HEK293 (cell line): Measurements from ENCODE around the gene CDKAL1.
A peak's percentile ranks its signal among the peaks of the same experiment; 100 is the strongest.

ENCODE experiments used
- CTCF ChIA-PET: fragments of 350-600 bp; formaldehyde crosslinking; extraction: SDS; loops from one replicate; lab custom pipeline; 2021; ENCODE audit warnings: antibody characterized with exemption; lab: Yijun Ruan, JAX
- POLR2A ChIA-PET: fragments of 300-600 bp; formaldehyde crosslinking; extraction: SDS; loops from one replicate; lab custom pipeline; 2020; ENCODE audit warnings: antibody characterized with exemption, inconsistent platforms; lab: Yijun Ruan, JAX
- H3K27ac ChIP-seq: fragments of 200-500 bp; sonication (Bioruptor generic); 2 replicates; pipeline ENCODE4 v1.5.1; 2014; ENCODE audit warnings: low read depth, low read length, control low read depth, inconsistent platforms; ENCODE audit errors: extremely low read depth
- H3K36me3 ChIP-seq, 2 experiments: fragments of 200-500 bp in 1 of 2; sonication (Bioruptor generic) in 1 of 2; 1 replicate in 1 of 2; 2 replicates in 1 of 2; pipeline ENCODE4 v1.5.1; 2014 to 2017; ENCODE audit warnings: inconsistent platforms in 2 of 2, low read length in 2 of 2; ENCODE audit not compliant: control insufficient read depth in 2 of 2, insufficient read depth in 1 of 2
- H3K4me1 ChIP-seq: fragments of 200-500 bp; sonication (Bioruptor generic); 2 replicates; pipeline ENCODE4 v1.5.1; 2014; ENCODE audit warnings: mild to moderate bottlenecking, low read length, inconsistent platforms; ENCODE audit not compliant: control insufficient read depth, insufficient read depth
- H3K4me3 ChIP-seq: 2 replicates; pipeline ENCODE4 v1.5.1; 2011; ENCODE audit warnings: low read depth, mild to moderate bottlenecking, control low read depth, low read length, moderate library complexity
- H3K9me3 ChIP-seq: fragments of 200-500 bp; sonication (Bioruptor generic); 2 replicates; pipeline ENCODE4 v1.5.1; 2014; ENCODE audit warnings: low read depth, low read length, inconsistent platforms; ENCODE audit not compliant: control insufficient read depth, insufficient read depth
- KLF10 ChIP-seq: fragments of 450-650 bp; IDR thresholded peaks from 2 replicates; pipeline ENCODE4 v1.5.1; 2018; ENCODE audit warnings: missing biosample characterization, mild to moderate bottlenecking, missing genetic modification characterization
- MZF1 ChIP-seq: fragments of 450-650 bp; formaldehyde crosslinking; IDR thresholded peaks from 2 replicates; pipeline ENCODE4 v1.5.1; 2017; ENCODE audit warnings: missing biosample characterization, missing genetic modification characterization, borderline replicate concordance
- SCRT2 ChIP-seq: fragments of 450-650 bp; formaldehyde crosslinking; IDR thresholded peaks from 2 replicates; pipeline ENCODE4 v1.5.1; 2016; ENCODE audit warnings: missing biosample characterization, missing genetic modification characterization
- SP7 ChIP-seq: fragments of 450-650 bp; formaldehyde crosslinking; IDR thresholded peaks from 2 replicates; pipeline ENCODE4 v1.5.1; 2016; ENCODE audit warnings: missing biosample characterization, missing genetic modification characterization
- ZBTB17 ChIP-seq: fragments of 450-650 bp; formaldehyde crosslinking; IDR thresholded peaks from 2 replicates; pipeline ENCODE4 v1.5.1; 2016; ENCODE audit warnings: missing biosample characterization, missing genetic modification characterization
- ZBTB21 ChIP-seq: fragments of 450-650 bp; formaldehyde crosslinking; IDR thresholded peaks from 2 replicates; pipeline ENCODE4 v1.5.1; 2017; ENCODE audit warnings: missing biosample characterization, missing genetic modification characterization
- ZFP69B ChIP-seq: fragments of 450-650 bp; formaldehyde crosslinking; IDR thresholded peaks from 2 replicates; pipeline ENCODE4 v1.5.1; 2016; ENCODE audit warnings: missing biosample characterization, missing genetic modification characterization
- ZNF214 ChIP-seq: fragments of 450-650 bp; formaldehyde crosslinking; IDR thresholded peaks from 2 replicates; pipeline ENCODE4 v1.5.1; 2017; ENCODE audit warnings: missing biosample characterization, mild to moderate bottlenecking, missing genetic modification characterization, borderline replicate concordance
- ZSCAN23 ChIP-seq: fragments of 450-650 bp; formaldehyde crosslinking; IDR thresholded peaks from 2 replicates; pipeline ENCODE4 v1.5.1; 2016; ENCODE audit warnings: missing biosample characterization, missing genetic modification characterization
- TF ChIP-seq, protein P1 (sequence below): fragments of 450-650 bp; formaldehyde crosslinking; IDR thresholded peaks from 2 replicates; pipeline ENCODE4 v1.5.1; 2017; ENCODE audit warnings: missing biosample characterization, missing genetic modification characterization
- TF ChIP-seq, protein P2 (sequence below): fragments of 450-650 bp; formaldehyde crosslinking; IDR thresholded peaks from 2 replicates; pipeline ENCODE4 v1.5.1; 2016; ENCODE audit warnings: missing biosample characterization, missing genetic modification characterization
- TF ChIP-seq, protein P3 (sequence below): fragments of 450-650 bp; formaldehyde crosslinking; IDR thresholded peaks from 2 replicates; pipeline ENCODE4 v1.5.1; 2016; ENCODE audit warnings: missing biosample characterization, missing genetic modification characterization
- TF ChIP-seq, protein P4 (sequence below): fragments of 450-650 bp; formaldehyde crosslinking; IDR thresholded peaks from 2 replicates; pipeline ENCODE4 v1.5.1; 2016; ENCODE audit warnings: missing biosample characterization, missing genetic modification characterization
- TF ChIP-seq, protein P5 (sequence below): fragments of 450-650 bp; formaldehyde crosslinking; IDR thresholded peaks from 2 replicates; pipeline ENCODE4 v1.5.1; 2017; ENCODE audit warnings: missing biosample characterization, missing genetic modification characterization
- TF ChIP-seq, protein P6 (sequence below): IDR thresholded peaks from 2 replicates; pipeline ENCODE4 v1.6.1; 2011; ENCODE audit warnings: mild to moderate bottlenecking, low read depth, low read length, borderline replicate concordance
- TF ChIP-seq, protein P7 (sequence below): fragments of 450-650 bp; formaldehyde crosslinking; IDR thresholded peaks from 2 replicates; pipeline ENCODE4 v1.5.1; 2016; ENCODE audit warnings: missing biosample characterization, missing genetic modification characterization, low read depth

CDKAL1 gene

DNA sequence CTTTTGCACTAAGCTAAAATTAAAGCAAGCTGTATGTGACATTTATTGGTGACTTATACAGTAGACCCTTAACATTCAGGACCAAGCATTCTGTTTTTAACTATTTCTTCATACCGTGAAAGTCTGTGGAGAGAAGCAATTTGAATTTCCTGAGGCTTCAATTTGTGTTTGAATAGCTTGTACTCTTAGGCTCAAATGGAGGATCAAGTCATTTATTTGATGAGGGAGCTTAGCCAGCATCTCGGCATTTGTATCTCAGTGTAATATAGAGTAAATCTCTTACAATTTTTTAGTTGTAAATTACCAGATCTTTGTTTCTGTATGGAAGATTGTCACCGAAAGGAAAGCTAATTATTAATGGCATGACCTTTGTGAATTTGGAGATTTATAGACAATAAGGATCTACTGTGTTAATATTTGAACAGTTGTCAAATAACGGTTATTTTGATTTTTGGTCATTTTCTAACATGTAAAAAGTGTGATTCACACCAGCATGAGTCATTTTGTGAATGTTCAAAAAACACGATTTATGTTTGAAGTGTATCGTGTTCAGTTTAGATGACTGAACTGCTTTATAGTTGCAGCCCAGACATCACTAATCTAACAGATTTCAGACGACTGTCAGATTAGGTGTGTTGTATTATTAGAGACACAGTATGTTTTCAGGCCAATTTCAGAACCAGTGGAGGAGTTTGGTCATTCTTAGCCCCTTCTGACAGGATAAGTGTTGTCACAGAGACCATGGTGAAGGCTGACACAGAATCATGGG, 332.9 kb downstream of the CDKAL1 start:
- H3K36me3 ChIP-seq, result no peaks in the 10 kb centered on the region
- no peaks in the 10 kb centered on the region for H3K9me3 ChIP-seq
- TF ChIP-seq, protein P1, sequence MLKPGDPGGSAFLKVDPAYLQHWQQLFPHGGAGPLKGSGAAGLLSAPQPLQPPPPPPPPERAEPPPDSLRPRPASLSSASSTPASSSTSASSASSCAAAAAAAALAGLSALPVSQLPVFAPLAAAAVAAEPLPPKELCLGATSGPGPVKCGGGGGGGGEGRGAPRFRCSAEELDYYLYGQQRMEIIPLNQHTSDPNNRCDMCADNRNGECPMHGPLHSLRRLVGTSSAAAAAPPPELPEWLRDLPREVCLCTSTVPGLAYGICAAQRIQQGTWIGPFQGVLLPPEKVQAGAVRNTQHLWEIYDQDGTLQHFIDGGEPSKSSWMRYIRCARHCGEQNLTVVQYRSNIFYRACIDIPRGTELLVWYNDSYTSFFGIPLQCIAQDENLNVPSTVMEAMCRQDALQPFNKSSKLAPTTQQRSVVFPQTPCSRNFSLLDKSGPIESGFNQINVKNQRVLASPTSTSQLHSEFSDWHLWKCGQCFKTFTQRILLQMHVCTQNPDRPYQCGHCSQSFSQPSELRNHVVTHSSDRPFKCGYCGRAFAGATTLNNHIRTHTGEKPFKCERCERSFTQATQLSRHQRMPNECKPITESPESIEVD, result peak; percentile 18; the same call in 1 of the 2 replicates
- TF ChIP-seq ZFP69B (tag by site-specific recombination) (no peak), ZBTB21 (tag by site-specific recombination) (no peak), ZNF214 (no peak), ZSCAN23 (tag by site-specific recombination) (no peak), SCRT2 (tag by site-specific recombination) (no peak), ZBTB17 (peak; percentile 48; the same call in 1 of the 2 replicates)
- TF ChIP-seq, protein P2, sequence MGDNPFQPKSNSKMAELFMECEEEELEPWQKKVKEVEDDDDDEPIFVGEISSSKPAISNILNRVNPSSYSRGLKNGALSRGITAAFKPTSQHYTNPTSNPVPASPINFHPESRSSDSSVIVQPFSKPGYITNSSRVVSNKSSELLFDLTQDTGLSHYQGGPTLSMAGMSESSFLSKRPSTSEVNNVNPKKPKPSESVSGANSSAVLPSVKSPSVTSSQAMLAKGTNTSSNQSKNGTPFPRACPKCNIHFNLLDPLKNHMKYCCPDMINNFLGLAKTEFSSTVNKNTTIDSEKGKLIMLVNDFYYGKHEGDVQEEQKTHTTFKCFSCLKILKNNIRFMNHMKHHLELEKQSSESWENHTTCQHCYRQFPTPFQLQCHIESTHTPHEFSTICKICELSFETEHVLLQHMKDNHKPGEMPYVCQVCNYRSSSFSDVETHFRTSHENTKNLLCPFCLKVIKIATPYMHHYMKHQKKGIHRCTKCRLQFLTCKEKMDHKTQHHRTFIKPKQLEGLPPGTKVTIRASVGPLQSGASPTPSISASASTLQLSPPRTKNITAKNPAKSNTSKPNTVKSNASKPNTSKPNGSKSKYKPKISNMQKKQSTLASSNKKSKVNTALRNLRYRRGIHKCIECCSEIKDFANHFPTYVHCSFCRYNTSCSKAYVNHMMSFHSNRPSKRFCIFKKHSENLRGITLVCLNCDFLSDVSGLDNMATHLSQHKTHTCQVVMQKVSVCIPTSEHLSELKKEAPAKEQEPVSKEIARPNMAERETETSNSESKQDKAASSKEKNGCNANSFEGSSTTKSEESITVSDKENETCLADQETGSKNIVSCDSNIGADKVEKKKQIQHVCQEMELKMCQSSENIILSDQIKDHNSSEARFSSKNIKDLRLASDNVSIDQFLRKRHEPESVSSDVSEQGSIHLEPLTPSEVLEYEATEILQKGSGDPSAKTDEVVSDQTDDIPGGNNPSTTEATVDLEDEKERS, result no peak
- TF ChIP-seq, protein P3, sequence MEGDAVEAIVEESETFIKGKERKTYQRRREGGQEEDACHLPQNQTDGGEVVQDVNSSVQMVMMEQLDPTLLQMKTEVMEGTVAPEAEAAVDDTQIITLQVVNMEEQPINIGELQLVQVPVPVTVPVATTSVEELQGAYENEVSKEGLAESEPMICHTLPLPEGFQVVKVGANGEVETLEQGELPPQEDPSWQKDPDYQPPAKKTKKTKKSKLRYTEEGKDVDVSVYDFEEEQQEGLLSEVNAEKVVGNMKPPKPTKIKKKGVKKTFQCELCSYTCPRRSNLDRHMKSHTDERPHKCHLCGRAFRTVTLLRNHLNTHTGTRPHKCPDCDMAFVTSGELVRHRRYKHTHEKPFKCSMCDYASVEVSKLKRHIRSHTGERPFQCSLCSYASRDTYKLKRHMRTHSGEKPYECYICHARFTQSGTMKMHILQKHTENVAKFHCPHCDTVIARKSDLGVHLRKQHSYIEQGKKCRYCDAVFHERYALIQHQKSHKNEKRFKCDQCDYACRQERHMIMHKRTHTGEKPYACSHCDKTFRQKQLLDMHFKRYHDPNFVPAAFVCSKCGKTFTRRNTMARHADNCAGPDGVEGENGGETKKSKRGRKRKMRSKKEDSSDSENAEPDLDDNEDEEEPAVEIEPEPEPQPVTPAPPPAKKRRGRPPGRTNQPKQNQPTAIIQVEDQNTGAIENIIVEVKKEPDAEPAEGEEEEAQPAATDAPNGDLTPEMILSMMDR (tag by site-specific recombination), result no peak
- TF ChIP-seq, protein P4, sequence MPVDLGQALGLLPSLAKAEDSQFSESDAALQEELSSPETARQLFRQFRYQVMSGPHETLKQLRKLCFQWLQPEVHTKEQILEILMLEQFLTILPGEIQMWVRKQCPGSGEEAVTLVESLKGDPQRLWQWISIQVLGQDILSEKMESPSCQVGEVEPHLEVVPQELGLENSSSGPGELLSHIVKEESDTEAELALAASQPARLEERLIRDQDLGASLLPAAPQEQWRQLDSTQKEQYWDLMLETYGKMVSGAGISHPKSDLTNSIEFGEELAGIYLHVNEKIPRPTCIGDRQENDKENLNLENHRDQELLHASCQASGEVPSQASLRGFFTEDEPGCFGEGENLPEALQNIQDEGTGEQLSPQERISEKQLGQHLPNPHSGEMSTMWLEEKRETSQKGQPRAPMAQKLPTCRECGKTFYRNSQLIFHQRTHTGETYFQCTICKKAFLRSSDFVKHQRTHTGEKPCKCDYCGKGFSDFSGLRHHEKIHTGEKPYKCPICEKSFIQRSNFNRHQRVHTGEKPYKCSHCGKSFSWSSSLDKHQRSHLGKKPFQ, result 0 out of 2 replicates have a peak, but pooled peaks have one; percentile 44
- CTCF ChIA-PET, result interaction anchor here (0.6 kb wide), 2 partner anchors 325 to 773 kb away, joined by 3 read pairs; no protein-coding TSS in a partner anchor
- H3K4me3 ChIP-seq, result no peak overlapping the region
- H3K27ac ChIP-seq, result no peak overlapping the region
- POLR2A ChIA-PET, result interaction anchor here (0.6 kb wide), 1 partner anchor 722 kb away, joined by 3 read pairs; no protein-coding TSS in a partner anchor
- H3K4me1 ChIP-seq, result peaks cover 11% of the 10 kb centered on the region; the same call in 1 of the 2 replicates

DNA sequence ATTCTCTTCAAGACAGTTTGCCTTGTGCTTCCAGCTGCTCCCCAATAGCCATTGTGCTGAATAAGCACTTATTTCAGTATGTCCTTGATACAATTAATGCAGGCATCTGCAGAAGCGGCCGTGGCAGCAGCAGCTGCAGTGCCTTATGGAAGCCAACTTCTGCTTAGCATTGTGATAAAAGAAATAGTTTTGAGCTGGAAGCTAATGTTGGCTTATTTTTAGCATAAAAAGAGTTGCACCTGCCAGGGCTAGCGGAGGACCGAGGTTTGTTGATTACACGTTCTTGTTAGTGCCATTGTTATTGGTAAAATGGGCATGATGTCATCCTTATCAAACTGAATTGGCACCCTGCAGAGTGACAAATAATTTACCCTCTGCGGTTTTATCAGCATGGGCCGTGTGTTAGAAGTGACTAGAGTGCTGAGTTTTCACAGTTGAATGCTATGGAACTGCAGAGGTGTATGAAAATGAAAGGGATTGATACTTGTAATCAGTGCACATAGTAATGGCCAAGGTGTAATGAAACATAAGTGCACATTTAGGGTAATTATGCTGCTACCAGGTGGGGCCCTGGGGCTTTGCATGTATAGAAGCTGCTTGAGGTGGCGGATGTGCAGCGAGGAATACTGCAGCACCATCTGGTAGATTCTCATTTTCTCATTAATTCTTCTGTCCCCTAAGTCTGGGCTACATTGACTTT, 334.3 kb downstream of the CDKAL1 start:
- H3K4me3 ChIP-seq, result no peak overlapping the region
- H3K9me3 ChIP-seq, result no peaks in the 10 kb centered on the region
- H3K4me1 ChIP-seq, result peaks cover 11% of the 10 kb centered on the region; the same call in 1 of the 2 replicates
- H3K36me3 ChIP-seq, result no peaks in the 10 kb centered on the region
- CTCF ChIA-PET, result no interaction called here
- no peak overlapping the region for H3K27ac ChIP-seq
- POLR2A ChIA-PET, result no interaction called here
- TF ChIP-seq, protein P1, result peak; percentile 48
- TF ChIP-seq, protein P5, sequence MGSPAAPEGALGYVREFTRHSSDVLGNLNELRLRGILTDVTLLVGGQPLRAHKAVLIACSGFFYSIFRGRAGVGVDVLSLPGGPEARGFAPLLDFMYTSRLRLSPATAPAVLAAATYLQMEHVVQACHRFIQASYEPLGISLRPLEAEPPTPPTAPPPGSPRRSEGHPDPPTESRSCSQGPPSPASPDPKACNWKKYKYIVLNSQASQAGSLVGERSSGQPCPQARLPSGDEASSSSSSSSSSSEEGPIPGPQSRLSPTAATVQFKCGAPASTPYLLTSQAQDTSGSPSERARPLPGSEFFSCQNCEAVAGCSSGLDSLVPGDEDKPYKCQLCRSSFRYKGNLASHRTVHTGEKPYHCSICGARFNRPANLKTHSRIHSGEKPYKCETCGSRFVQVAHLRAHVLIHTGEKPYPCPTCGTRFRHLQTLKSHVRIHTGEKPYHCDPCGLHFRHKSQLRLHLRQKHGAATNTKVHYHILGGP (tag by site-specific recombination), result no peak
- TF ChIP-seq KLF10 (tag by site-specific recombination) (no peak), SP7 (tag by site-specific recombination) (peak; percentile 16; the same call in 1 of the 2 replicates), MZF1 (no peak), ZBTB17 (0 out of 2 replicates have a peak, but pooled peaks have one; percentile 36)
- TF ChIP-seq, protein P6, sequence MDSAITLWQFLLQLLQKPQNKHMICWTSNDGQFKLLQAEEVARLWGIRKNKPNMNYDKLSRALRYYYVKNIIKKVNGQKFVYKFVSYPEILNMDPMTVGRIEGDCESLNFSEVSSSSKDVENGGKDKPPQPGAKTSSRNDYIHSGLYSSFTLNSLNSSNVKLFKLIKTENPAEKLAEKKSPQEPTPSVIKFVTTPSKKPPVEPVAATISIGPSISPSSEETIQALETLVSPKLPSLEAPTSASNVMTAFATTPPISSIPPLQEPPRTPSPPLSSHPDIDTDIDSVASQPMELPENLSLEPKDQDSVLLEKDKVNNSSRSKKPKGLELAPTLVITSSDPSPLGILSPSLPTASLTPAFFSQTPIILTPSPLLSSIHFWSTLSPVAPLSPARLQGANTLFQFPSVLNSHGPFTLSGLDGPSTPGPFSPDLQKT, result no peak
- TF ChIP-seq, protein P7, sequence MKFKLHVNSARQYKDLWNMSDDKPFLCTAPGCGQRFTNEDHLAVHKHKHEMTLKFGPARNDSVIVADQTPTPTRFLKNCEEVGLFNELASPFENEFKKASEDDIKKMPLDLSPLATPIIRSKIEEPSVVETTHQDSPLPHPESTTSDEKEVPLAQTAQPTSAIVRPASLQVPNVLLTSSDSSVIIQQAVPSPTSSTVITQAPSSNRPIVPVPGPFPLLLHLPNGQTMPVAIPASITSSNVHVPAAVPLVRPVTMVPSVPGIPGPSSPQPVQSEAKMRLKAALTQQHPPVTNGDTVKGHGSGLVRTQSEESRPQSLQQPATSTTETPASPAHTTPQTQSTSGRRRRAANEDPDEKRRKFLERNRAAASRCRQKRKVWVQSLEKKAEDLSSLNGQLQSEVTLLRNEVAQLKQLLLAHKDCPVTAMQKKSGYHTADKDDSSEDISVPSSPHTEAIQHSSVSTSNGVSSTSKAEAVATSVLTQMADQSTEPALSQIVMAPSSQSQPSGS (tag by site-specific recombination), result peak; percentile 95
